Activated CD4-positive, CD25-positive, alpha-beta regulatory T cell treated with anti-CD3 and anti-CD28 coated beads, Interleukin-2, amount 50 U/mL, for 16 hours (primary cell): ENCODE results near the gene L3MBTL2.

Experiments used
- DNase-seq: peaks from one replicate; pipeline ENCODE4 v3.0.0-alpha.2; 2020; ENCODE audit warnings: low read depth, low spot score

L3MBTL2 gene

DNA sequence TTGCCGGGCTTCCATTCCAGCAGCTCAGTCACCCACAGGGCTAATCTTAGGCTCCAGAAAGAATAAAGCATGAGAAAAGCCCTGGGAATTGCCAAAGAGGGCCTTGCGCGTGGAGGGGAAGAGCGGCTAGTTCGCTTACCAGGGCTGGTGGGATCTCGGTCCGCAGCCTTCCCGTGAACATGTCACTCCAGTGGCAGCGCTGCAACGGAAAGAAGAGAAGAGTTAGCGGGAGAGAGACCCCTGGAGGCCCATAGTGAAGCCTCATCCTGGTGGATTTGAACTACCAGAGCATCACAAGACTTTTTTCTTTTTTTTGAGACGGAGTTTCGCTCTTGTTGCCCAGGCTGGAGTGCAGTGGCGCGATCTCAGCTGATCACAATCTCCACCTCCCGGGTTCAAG lies 62.8 kb downstream of the L3MBTL2 start:
- no peak for DNase-seq

DNA sequence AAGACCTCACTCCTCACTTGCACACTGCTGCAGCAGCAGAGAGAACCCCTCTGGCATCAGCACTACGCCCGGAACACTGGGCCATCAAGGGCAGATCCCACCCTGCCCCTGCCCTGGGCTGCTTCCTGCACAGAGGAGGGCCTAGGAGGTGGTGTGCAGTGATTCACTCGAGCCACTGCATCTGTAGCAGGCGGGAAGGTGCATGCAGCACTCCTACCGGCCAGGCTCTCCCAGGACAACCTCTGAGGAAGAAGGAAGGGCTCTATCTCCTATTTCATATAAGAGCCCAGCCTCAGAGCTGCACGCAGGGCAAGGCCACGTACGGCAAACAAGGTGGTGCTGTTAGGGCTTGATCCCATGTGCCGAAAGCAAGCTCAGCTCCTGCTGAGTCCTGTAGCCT lies 66.7 kb downstream of the L3MBTL2 start:
- no peak for DNase-seq

DNA sequence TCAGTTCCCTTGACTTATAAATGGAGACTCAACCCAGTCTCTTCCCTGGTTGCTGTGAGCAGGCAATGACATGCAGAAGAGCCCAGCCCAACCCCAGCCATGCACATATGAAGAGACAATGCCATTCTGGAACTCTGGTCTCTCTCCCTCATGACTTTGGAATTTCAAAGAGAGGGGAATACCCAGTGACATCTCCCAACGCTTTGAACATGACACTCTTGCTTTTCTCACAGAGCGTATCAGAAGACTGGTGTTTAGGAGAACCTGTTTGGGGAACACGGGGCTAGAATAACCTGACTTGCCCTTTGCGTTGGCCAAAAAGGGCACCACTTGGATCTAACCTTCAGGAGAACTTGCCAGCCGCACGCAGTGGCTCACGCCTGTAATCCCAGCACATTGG lies 68.0 kb downstream of the L3MBTL2 start:
- DNase-seq, result no peak

GRCh38 chr22:41274856-41275255 lies 69.7 kb downstream of the L3MBTL2 start:
- no peak for DNase-seq

- no peak for DNase-seq
Measured at GRCh38 chr22:41280065-41280464, 75.0 kb downstream of the L3MBTL2 start.

DNA sequence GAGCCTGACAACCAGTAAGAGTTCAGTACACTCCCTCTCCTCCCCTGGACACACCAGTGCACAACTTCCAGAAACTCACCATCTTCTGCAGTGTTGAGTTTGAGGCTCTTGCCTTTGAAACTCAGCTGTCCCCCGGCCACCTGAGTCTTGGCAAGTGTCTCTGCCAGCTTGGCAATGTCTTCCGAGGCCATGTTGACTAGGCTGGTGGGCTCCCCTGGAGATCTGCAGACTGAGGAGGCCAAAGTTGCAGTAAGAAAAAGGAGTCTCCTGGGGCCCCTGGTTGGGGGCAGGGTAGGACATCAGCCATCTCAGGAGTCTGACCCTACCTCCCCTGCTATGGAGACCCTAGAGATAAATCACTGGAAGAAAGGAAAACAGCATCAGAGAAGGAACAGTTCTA lies 75.7 kb downstream of the L3MBTL2 start:
- DNase-seq, result no peak
